Germinal center (tissue), 1 donor: Measurements from ENCODE around the gene COL16A1.

Experiments used
- DNase-seq: peaks from one replicate; pipeline ENCODE4 v3.0.0; 2012; ENCODE audit warnings: mixed read lengths, low spot score

COL16A1 gene

DNA sequence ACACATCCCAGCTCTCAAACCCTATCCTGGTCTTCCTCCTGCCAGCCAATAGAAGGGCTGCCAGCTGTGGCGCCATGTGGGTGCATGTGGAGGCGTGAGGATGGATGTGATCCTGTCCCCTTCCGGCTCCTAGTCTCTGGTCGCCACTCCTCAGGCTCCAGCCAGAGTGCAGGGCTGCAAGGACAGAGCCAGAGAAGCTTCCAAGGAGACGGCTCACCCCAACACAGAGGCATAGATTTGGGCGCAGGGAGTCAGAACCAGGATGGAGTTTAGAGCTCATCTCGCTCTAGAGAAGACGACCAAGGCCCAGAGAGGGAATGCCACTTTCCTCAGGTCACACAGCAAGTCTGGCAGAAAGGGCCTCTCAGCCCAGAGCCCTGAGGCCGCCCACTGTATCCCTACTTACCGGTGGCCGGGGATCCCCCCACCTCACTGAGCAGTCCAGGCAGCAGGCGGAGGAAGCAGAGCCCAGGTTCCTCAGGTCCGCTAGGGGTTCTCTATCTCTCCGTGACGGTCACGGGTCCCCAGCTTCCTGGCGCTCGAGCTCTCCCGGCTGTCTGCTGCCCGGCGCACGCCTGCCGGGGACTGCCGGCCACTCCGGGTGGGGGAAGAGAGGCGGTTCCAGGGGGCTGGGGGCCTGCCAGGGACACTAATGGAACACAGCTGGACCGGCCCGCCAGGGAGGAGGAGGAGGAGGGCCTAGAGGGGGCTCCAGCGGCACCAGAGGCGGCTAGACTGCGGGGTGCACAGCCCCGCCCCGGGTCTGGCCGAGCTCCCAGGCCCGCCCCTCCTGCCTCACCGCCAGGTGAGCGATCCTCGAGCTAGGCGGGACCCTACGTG lies at the start of gene COL16A1:
COL16A1 (minus strand) TSS at position 587 of the 840 bp plus-strand sequence. CDS start 1,824 bp downstream, outside the sequence.
- DNase-seq, result peak; percentile 24

GRCh38 chr1:31752952-31753475 lies 49.2 kb upstream of the COL16A1 start:
- DNase-seq, result no peak

DNA sequence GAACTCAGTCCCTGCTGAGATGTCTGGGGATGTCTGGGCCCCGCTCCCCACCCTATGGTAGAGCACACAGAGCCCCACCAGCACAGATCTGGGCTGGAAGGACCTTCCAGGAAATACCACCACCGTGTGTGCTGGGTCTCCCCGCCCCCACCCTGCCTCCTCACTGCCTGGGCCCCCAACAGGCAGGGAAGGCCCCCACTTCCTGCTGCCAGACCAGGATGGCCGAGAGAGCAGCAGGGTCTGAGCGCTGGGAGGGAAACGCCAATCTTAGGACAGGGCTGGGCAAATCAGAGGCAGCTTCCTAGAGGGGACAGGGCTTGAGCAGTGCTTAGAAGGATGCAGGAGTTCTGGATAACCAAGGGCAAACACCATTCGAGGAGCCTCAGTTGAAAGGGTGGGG lies 48.4 kb upstream of the COL16A1 start:
- DNase-seq, result no peak

- DNase-seq, result no peak
Measured at GRCh38 chr1:31751822-31752241, 48.0 kb upstream of the COL16A1 start.

DNA sequence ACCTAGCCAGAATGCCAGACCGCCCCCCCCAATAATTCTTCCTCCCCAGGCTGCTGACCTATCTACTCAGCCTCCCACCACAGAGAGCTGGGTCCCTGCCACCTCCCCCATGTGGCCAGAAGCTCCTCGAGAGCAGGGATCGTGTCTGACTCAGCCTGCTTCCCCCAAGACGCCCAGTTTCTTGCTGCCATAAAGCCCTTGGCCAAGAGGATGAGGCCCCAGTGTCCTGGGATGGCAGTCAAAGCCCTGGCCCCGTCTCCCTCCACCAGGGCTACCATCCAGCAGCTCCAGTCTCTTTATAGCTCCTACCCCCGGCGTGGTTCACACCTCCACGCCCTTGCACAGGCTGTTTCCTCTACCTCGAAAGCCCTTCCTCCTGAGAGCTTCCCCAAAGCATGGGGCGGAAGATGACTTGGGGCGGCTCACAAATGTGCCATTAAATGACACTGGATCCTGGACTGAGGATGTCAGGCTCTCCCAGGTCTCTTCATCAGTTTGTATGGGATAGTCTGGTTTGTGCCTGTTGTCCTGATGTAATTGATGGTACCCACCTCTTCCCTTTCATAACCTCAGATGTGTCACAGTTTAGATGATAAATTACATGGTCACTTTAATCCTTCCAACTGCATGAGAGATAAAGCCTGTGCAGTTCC lies 47.2 kb upstream of the COL16A1 start:
- no peak for DNase-seq

- no peak for DNase-seq
Measured at GRCh38 chr1:31749785-31750735, 46.2 kb upstream of the COL16A1 start.

DNA sequence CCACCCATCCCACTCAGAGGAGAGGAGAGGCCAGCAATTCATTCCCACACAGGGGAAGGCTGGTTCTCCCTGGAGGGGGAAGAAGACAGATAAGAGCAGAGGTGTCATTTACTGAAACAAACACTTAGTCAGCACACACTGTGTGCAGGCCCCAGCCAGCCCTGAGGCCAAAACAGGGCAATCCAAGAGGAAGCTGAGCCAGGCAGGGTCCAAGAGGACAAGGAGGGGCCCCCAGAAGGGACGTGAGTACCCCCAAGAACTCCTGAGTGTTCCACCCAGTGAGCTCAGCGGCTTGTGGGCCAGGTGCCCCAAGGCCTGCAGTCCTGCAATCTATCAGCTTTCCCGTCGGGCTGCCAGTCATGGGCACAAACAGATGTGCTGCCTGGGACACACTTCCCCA lies 44.5 kb upstream of the COL16A1 start:
- no peak for DNase-seq

DNA sequence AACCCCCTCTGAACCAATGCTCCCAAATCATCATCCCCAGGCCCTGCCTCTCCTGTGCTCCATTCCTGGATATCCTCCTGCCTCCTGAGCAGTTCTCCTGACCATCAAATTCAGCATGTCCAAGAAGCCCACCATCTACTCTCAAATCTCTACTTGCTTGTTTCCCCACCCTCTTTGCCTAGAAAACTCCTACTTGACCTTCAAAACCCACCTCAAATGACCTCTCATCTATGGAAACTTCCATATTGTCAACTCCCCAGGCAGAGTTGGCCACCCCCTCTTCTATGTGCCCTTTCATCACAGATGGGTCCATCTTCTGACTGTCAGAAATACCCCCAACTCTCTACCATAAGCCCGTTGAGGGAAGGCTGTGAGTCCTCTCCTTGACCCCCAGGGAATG lies 43.5 kb upstream of the COL16A1 start:
- DNase-seq, result no peak

GRCh38 chr1:31746687-31747086 lies 42.9 kb upstream of the COL16A1 start:
- no peak for DNase-seq

GRCh38 chr1:31745946-31746670 lies 42.3 kb upstream of the COL16A1 start:
- no peak for DNase-seq

GRCh38 chr1:31745096-31745945 lies 41.5 kb upstream of the COL16A1 start:
- peak; percentile 77 for DNase-seq

- DNase-seq, result peak; percentile 87
Measured at GRCh38 chr1:31744165-31744888, 40.5 kb upstream of the COL16A1 start.

DNA sequence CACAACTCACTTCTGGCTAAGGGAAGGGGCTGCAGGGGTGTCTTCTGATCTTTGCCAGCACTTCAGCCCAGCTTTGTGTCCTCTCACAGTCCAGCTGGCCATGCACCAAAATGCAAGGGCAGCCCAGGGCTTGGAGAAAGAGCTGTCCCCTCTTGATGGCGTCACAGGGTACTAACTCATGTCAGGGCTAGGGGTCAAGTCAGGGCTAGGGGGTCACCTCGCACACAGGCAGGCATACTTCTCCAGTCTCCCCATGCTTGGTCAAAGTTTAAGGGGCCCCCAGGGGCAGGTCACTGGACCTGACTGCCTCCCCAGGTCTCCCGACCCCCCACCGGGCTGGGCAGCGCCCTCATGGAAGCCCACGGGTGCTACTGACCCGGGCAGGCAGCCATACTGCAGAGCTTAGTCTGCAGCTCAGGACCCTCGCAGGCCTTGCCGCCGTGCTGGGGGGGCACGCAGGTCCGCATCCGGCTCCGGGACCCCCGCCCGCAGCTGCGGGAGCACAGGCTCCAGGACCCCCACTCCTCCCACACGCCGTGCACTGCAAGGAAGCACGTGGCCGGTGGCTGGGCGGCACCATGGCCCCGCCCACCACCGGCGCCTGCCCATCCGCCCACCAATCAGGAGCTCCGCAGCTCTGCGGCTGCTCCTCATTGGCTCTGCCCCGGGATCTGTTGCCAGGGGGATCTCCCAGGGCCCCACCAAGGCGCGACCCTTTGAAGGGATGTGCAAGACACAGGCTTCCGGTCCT lies 38.8 kb upstream of the COL16A1 start:
- no peak for DNase-seq

DNA sequence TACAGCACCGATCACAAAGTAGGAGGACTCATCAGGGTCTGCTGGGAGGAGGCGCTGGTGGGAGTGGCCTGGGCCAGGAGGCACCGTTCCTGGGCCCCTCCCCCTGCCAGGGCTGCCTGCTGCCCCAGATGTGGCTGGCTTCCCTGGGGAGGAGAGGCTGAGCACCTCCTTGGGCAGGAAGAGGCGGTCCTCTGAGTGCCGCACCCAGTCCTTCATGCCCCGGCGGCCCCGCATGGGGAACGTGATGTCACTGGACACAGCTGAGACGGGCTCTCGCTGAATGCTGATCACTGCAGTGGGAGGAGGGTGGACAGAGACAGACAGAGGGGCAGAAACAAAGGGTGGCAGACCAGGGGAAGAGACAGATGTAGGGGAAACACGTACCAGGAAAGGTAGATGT lies 35.5 kb upstream of the COL16A1 start:
- DNase-seq, result peak; percentile 72

GRCh38 chr1:31736675-31737074 lies 32.9 kb upstream of the COL16A1 start:
- no peak for DNase-seq

DNA sequence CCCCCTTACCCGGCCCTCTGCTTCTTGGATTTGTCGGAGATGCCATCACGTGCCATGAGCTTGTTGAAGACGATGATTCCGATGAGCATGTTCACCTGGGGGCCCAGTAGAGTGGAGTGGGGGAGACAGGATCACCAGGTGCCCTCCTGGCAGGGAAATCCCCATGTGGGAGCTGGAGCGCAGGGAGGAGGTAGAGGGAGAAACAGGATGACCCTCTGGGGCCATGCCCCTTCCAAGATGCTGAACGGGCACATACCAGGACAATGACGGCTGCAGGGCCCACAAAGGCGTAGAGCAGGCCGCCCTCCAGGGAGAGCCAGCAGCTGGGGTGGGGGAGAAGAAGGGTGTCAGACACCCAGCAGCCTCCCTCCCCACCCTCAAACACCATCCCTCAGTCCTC lies 31.8 kb upstream of the COL16A1 start:
- DNase-seq, result no peak

- no peak for DNase-seq
Measured at GRCh38 chr1:31734582-31735107, 30.8 kb upstream of the COL16A1 start.

DNA sequence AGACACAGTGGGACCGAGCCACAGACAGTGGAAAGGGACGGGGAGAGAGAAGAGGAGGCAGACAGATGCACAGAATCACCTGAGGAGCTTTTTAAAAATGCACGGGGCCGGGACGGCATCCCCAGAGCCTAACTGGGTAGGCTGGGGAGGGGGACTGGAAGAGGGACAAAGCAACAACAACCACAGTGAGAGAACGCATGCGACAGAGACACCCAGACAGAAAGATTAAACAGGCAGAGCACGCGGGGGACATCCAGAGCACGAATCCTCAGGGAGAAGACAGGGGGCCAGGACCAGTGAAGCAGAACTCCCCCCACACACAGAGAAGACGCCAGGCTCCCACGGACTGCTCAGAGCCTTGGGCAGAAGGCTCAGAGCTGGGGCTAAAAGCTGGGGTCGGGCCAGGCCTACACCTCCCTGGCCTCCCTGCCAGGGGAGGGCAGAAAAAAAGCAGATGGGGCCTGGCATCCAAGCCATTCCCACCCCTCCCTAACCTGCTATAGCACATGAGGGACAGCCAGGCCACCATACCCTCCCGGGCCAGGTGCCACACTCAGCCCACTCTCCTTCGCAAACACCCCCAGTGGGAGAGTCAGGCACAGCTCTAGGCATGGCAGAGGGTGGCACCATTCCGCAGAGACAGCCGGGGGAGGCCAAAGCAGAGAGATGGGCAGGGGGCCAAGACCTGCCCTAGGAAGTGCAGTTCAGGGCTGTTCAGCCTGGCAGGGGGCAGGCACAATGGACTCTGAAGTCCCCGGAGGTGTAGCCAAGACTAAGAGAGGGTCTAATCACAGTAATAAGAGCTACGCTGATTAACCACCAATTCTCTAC lies 29.8 kb upstream of the COL16A1 start:
- no peak for DNase-seq
